Inflammatory macrophage (primary cell): Measurements from ENCODE around the gene EYS.
"Not testable (repeated sequence)": the region's sequence is repeated elsewhere in the genome, so short reads cannot be mapped to it uniquely, and the experiment has no call there.

Source experiments
- DNase-seq, 2 donors: peaks; one replicate each; pipeline ENCODE4 v3.0.0-alpha.2; 2020 to 2022

The EYS gene

GRCh38 chr6:63933948-63934347, 1773.1 kb downstream of the EYS start:
- not testable (repeated sequence) for DNase-seq

GRCh38 chr6:63930848-63931247, 1776.2 kb downstream of the EYS start:
- no peak for DNase-seq

GRCh38 chr6:63929111-63929510, 1777.9 kb downstream of the EYS start:
- no peak for DNase-seq

GRCh38 chr6:63928613-63929012, 1778.4 kb downstream of the EYS start:
- DNase-seq, result no peak

- no peak for DNase-seq
Observed at GRCh38 chr6:63926950-63927927, 1779.8 kb downstream of the EYS start.

- DNase-seq, result no peak
Observed at GRCh38 chr6:63926258-63926780, 1780.7 kb downstream of the EYS start.

- DNase-seq, result peak in 1 of 2 donors; percentile 48
Observed at GRCh38 chr6:63923139-63923739, 1783.8 kb downstream of the EYS start.

- no peak for DNase-seq
Observed at GRCh38 chr6:63919556-63920110, 1787.4 kb downstream of the EYS start.

- no peak for DNase-seq
Observed at GRCh38 chr6:63912887-63913286, 1794.1 kb downstream of the EYS start.

- DNase-seq, result no peak
Observed at GRCh38 chr6:63910863-63911551, 1796.0 kb downstream of the EYS start.

- DNase-seq, result no peak
Observed at GRCh38 chr6:63904650-63905248, 1802.3 kb downstream of the EYS start.

- no peak for DNase-seq
Observed at GRCh38 chr6:63899550-63899949, 1807.5 kb downstream of the EYS start.

- DNase-seq, result no peak
Observed at GRCh38 chr6:63897952-63898351, 1809.1 kb downstream of the EYS start.

- no peak for DNase-seq
Observed at GRCh38 chr6:63897459-63897858, 1809.6 kb downstream of the EYS start.

- no peak for DNase-seq
Observed at GRCh38 chr6:63888416-63888815, 1818.6 kb downstream of the EYS start.

- DNase-seq, result not testable (repeated sequence)
Observed at GRCh38 chr6:63887804-63888203, 1819.2 kb downstream of the EYS start.

GRCh38 chr6:63887002-63887751, 1819.8 kb downstream of the EYS start:
- DNase-seq, result no peak

GRCh38 chr6:63886341-63886740, 1820.7 kb downstream of the EYS start:
- DNase-seq, result no peak

GRCh38 chr6:63883597-63883996, 1823.4 kb downstream of the EYS start:
- no peak for DNase-seq

GRCh38 chr6:63882208-63882607, 1824.8 kb downstream of the EYS start:
- no peak for DNase-seq

GRCh38 chr6:63881791-63882190, 1825.2 kb downstream of the EYS start:
- no peak for DNase-seq

GRCh38 chr6:63872233-63872632, 1834.8 kb downstream of the EYS start:
- DNase-seq, result no peak
